IMR-90 (cell line): Measurements from ENCODE around the gene NXPH1. TPM values are rescaled to one million over a fixed set of nuclear protein-coding genes. Genes with fewer than 3 reads are reported as not detected.

ENCODE experiments used
- ATAC-seq: fragments of 200-7000 bp; cut with Tn5 transposase; 2 replicates; pipeline ENCODE4 v1.9.1; 2020; ENCODE audit warnings: low read depth, mild to moderate bottlenecking, moderate library complexity
- BruUV-seq: library from RNA; stranded (reverse); fragments of 400-500 nt; replicated peaks from 2 replicates; lab custom pipeline; 2021; lab: Mats Ljungman, UMichigan
- CTCF ChIA-PET: fragments of 300-600 bp; formaldehyde crosslinking; extraction: SDS; loops from one replicate; lab custom pipeline; 2021; ENCODE audit warnings: antibody characterized with exemption; lab: Yijun Ruan, JAX
- POLR2A ChIA-PET: fragments of 300-600 bp; sonication (Branson Sonifier 250); formaldehyde crosslinking; loops from one replicate; lab custom pipeline; 2022; ENCODE audit warnings: antibody characterized with exemption; ENCODE audit not compliant: unreplicated experiment; lab: Charles Lee
- DNase-seq: peaks from one replicate; pipeline ENCODE4 v3.0.0; 2013
- H2AFZ ChIP-seq: replicated peaks from 2 replicates; pipeline ENCODE3; 2013; ENCODE audit warnings: low read length, mild to moderate bottlenecking; ENCODE audit not compliant: poor library complexity
- H2AK5ac ChIP-seq: 2 replicates; pipeline ENCODE4 v1.6.1; 2013; ENCODE audit warnings: low read depth, low read length, inconsistent platforms
- H2AK9ac ChIP-seq: replicated peaks from 2 replicates; pipeline ENCODE3; 2013; ENCODE audit warnings: mild to moderate bottlenecking, low read depth, low read length, moderate library complexity; ENCODE audit not compliant: poor library complexity
- H2BK120ac ChIP-seq: 2 replicates; pipeline ENCODE4 v1.6.1; 2013; ENCODE audit warnings: low read depth, low read length, inconsistent platforms
- H2BK15ac ChIP-seq: 3 replicates; pipeline ENCODE4 v1.6.1; 2013; ENCODE audit warnings: low read depth, low read length, inconsistent platforms
- H2BK20ac ChIP-seq: 2 replicates; pipeline ENCODE4 v1.6.1; 2013; ENCODE audit warnings: low read depth, mild to moderate bottlenecking, inconsistent platforms, low read length, moderate library complexity
- H2BK5ac ChIP-seq: 2 replicates; pipeline ENCODE4 v1.6.1; 2013; ENCODE audit warnings: mild to moderate bottlenecking, low read depth, low read length, inconsistent platforms; ENCODE audit not compliant: poor library complexity, severe bottlenecking
- H3K14ac ChIP-seq: replicated peaks from 2 replicates; pipeline ENCODE4 v1.6.1; 2013; ENCODE audit warnings: low read depth, low read length, inconsistent platforms
- H3K18ac ChIP-seq: 2 replicates; pipeline ENCODE4 v1.6.1; 2013; ENCODE audit warnings: low read depth, low read length, control low read depth
- H3K23ac ChIP-seq: 2 replicates; pipeline ENCODE4 v1.6.1; 2013; ENCODE audit warnings: low read depth, low read length, inconsistent platforms
- H3K27ac ChIP-seq: 2 replicates; pipeline ENCODE4 v1.5.1; 2013; ENCODE audit warnings: mild to moderate bottlenecking, control low read depth, low read length; ENCODE audit not compliant: insufficient read depth
- H3K27me3 ChIP-seq: 2 replicates; pipeline ENCODE4 v1.6.1; 2013; ENCODE audit warnings: low read length; ENCODE audit not compliant: control insufficient read depth, insufficient read depth
- H3K36me3 ChIP-seq: 2 replicates; pipeline ENCODE4 v1.6.1; 2013; ENCODE audit warnings: low read length, mixed read lengths; ENCODE audit not compliant: control insufficient read depth, insufficient read depth
- H3K4ac ChIP-seq: 2 replicates; pipeline ENCODE4 v1.6.1; 2013; ENCODE audit warnings: low read depth, low read length, inconsistent platforms
- H3K4me1 ChIP-seq: 2 replicates; pipeline ENCODE4 v1.6.1; 2013; ENCODE audit warnings: low read length, mixed read lengths; ENCODE audit not compliant: control insufficient read depth, insufficient read depth
- H3K4me2 ChIP-seq: 2 replicates; pipeline ENCODE4 v1.6.1; 2013; ENCODE audit warnings: low read depth, mild to moderate bottlenecking, control low read depth, low read length, moderate library complexity
- H3K4me3 ChIP-seq: 2 replicates; pipeline ENCODE4 v1.5.1; 2013; ENCODE audit warnings: low read depth, mild to moderate bottlenecking, control low read depth, low read length, moderate library complexity; ENCODE audit not compliant: insufficient read depth
- H3K56ac ChIP-seq: 2 replicates; pipeline ENCODE4 v1.6.1; 2013; ENCODE audit warnings: low read length, inconsistent platforms; ENCODE audit not compliant: insufficient read depth; ENCODE audit errors: extremely low read depth
- H3K79me1 ChIP-seq, 2 experiments: 2 replicates each; pipeline ENCODE4 v1.6.1; 2013; ENCODE audit warnings: low read length in 2 of 2, inconsistent platforms in 1 of 2, low read depth in 1 of 2
- H3K9ac ChIP-seq: 2 replicates; pipeline ENCODE4 v1.6.1; 2013; ENCODE audit warnings: low read depth, low read length, control low read depth
- H3K9me1 ChIP-seq: 2 replicates; pipeline ENCODE4 v1.6.1; 2013; ENCODE audit warnings: low read length, inconsistent platforms; ENCODE audit not compliant: insufficient read depth
- H3K9me3 ChIP-seq: 2 replicates; pipeline ENCODE4 v1.6.1; 2013; ENCODE audit warnings: low read length; ENCODE audit not compliant: control insufficient read depth, insufficient read depth
- H4K20me1 ChIP-seq: 2 replicates; pipeline ENCODE4 v1.6.1; 2013; ENCODE audit warnings: low read length, inconsistent platforms; ENCODE audit not compliant: insufficient read depth
- H4K5ac ChIP-seq: 2 replicates; pipeline ENCODE4 v1.6.1; 2013; ENCODE audit warnings: mild to moderate bottlenecking, low read depth, low read length, control low read depth
- H4K8ac ChIP-seq, 2 experiments: 2 replicates each; pipeline ENCODE4 v1.6.1; 2013; ENCODE audit warnings: low read depth in 2 of 2, low read length in 2 of 2, control low read depth in 1 of 2, inconsistent platforms in 1 of 2
- H4K91ac ChIP-seq: 2 replicates; pipeline ENCODE4 v1.6.1; 2013; ENCODE audit warnings: low read depth, low read length, inconsistent platforms; ENCODE audit not compliant: insufficient read depth
- BHLHE40 ChIP-seq: fragments of 150-350 bp; IDR thresholded peaks from 2 replicates; pipeline ENCODE4 v1.6.1; 2016; ENCODE audit warnings: mild to moderate bottlenecking, low read depth, low read length
- CEBPB ChIP-seq: IDR thresholded peaks from 2 replicates; pipeline ENCODE4 v1.6.1; 2012; ENCODE audit warnings: low read depth, low read length, improper control_type of control experiment
- CHD1 ChIP-seq: IDR thresholded peaks from 2 replicates; pipeline ENCODE4 v1.6.1; 2012; ENCODE audit warnings: low read depth, low read length, improper control_type of control experiment
- FOS ChIP-seq: fragments of 150-350 bp; IDR thresholded peaks from 2 replicates; pipeline ENCODE4 v1.6.1; 2016; ENCODE audit warnings: low read depth, low read length
- MAFK ChIP-seq: IDR thresholded peaks from 2 replicates; pipeline ENCODE4 v1.6.1; 2012; ENCODE audit warnings: low read depth, low read length, improper control_type of control experiment
- MAZ ChIP-seq: IDR thresholded peaks from 2 replicates; pipeline ENCODE4 v1.6.1; 2012; ENCODE audit warnings: low read depth, mild to moderate bottlenecking, low read length, improper control_type of control experiment, moderate library complexity, borderline replicate concordance
- MXI1 ChIP-seq: IDR thresholded peaks from 2 replicates; pipeline ENCODE4 v1.6.1; 2012; ENCODE audit warnings: low read depth, mild to moderate bottlenecking, low read length, moderate library complexity, borderline replicate concordance
- NFE2L2 ChIP-seq: fragments of 150-350 bp; IDR thresholded peaks from 2 replicates; pipeline ENCODE4 v1.6.1; 2016; ENCODE audit warnings: low read depth, mild to moderate bottlenecking, low read length
- POLR2A ChIP-seq: IDR thresholded peaks from 2 replicates; pipeline ENCODE4 v1.6.1; 2012; ENCODE audit warnings: mild to moderate bottlenecking, low read depth, low read length
- RAD21 ChIP-seq: IDR thresholded peaks from 2 replicates; pipeline ENCODE4 v1.6.1; 2012; ENCODE audit warnings: low read length, improper control_type of control experiment
- RCOR1 ChIP-seq: IDR thresholded peaks from 2 replicates; pipeline ENCODE4 v1.6.1; 2012; ENCODE audit warnings: mild to moderate bottlenecking, low read length, improper control_type of control experiment; ENCODE audit not compliant: insufficient replicate concordance
- RFX5 ChIP-seq: IDR thresholded peaks from 2 replicates; pipeline ENCODE4 v1.8.0; 2012; ENCODE audit warnings: low read depth, mild to moderate bottlenecking, low read length, moderate library complexity
- SMC3 ChIP-seq: fragments of 150-350 bp; IDR thresholded peaks from 2 replicates; pipeline ENCODE4 v1.6.1; 2016; ENCODE audit warnings: low read depth, mild to moderate bottlenecking, antibody characterized with exemption, low read length, moderate library complexity
- WGBS, 2 experiments: methylation state at CpG; one replicate each; pipeline versions ENCODE4 v1.1.5 to v1.1.7; 2013; ENCODE audit warnings: missing lambda C conversion rate in 2 of 2; ENCODE audit not compliant: insufficient read length in 1 of 2; ENCODE audit errors: extremely low coverage in 2 of 2; 5-methylcytosine and 5-hydroxymethylcytosine counted together
- dilution Hi-C: fragments of 300-500 bp; cut with HindIII; formaldehyde crosslinking; loops from one replicate; pipeline ENCODE4 v1.14.3; 2018; ENCODE audit warnings: low sequenced_read_pairs; ENCODE audit not compliant: unreplicated experiment
- in situ Hi-C: fragments of 300-500 bp; cut with MboI; formaldehyde crosslinking; loops from 3 replicates; pipeline ENCODE4 v1.14.3; 2019; ENCODE audit warnings: low sequenced_read_pairs, inconsistent platforms, mixed read lengths
- intact Hi-C: fragments of 100-400 bp; cut with micrococcal nuclease; formaldehyde crosslinking; loops from 2 replicates; pipeline ENCODE4 v1.10.0; 2022
- polyA plus RNA-seq, 3 experiments: library from polyadenylated mRNA; depleted of rRNA; stranded (reverse); fragments of >200 nt; gene quantifications; 2 replicates each; pipeline ENCODE4 v1.2.3, GENCODE V29; 2012; ENCODE audit warnings: low replicate concordance in 1 of 3
- total RNA-seq: library from RNA; depleted of rRNA; stranded (reverse); fragments of >200 nt; gene quantifications from 2 replicates; pipeline ENCODE4 v1.2.3, GENCODE V29; 2012
- TF ChIP-seq, protein P1 (sequence below): fragments of 150-350 bp; IDR thresholded peaks from 2 replicates; pipeline ENCODE4 v1.6.1; 2016; ENCODE audit warnings: low read depth, mild to moderate bottlenecking, low read length, moderate library complexity, borderline replicate concordance
- TF ChIP-seq, protein P2 (sequence below): conservative IDR thresholded peaks from 2 replicates; pipeline ENCODE4 v1.5.1; 2012; ENCODE audit warnings: mild to moderate bottlenecking, low read depth, low read length, improper control_type of control experiment
- TF ChIP-seq, protein P3 (sequence below): fragments of 150-350 bp; IDR thresholded peaks from 2 replicates; pipeline ENCODE4 v1.6.1; 2017; ENCODE audit warnings: mild to moderate bottlenecking, antibody characterized with exemption, low read length, low read depth

The NXPH1 gene
- total and polyA plus RNA-seq, 2 of the 4 experiments (the other 2 are of a cell fraction), result not detected

DNA sequence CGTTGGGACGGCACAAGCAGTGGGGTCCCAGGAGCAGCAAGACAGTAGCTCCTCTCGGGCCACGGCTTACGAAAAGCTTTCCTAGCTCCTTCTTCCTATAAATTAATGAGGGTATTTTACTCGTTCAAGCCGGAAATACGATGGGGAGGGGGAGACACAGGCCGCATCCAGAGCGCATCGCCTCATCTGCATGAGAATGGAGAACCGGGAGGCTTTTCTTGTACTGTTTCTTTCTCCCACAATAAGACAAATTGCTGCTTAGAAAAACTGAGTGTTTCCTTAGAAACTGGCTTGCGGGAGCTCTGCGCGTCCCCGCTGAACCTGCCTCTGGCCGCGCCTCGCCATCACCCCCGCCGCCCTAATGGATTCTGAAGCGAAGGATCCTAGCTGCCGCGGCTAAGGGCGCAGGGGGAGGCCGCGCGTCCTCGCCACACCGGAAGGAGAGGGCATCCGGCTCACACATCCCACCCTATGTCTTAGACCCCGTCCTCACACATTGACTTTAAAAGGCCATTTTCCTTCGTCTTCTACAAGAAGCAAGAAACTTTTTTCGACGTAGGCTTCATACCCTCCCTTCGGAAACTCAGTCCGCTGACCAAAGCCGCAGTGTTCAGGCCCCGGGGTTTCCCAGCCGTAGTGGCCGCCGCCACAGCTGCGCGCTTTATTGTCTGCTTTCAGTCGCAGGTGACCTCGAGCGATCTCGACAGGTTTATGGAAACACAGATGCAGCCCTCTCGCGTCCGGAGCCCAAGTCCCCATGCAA lies 8.8 kb downstream of the NXPH1 start:
- Histone ChIP-seq H4K20me1 (no peaks in the 10 kb centered on the region; the same call in 1 of the 2 replicates), H2BK15ac (no peak overlapping the region), H3K23ac (no peak overlapping the region), H3K4me2 (no peak overlapping the region), H4K8ac (no peak overlapping the region), H3K4me3 (no peak overlapping the region), H3K18ac (no peak overlapping the region), H3K79me1 (no peaks in the 10 kb centered on the region), H2AFZ (no peak overlapping the region), H3K14ac (no peak overlapping the region), H2AK9ac (no peak overlapping the region), H3K9me3 (peaks cover 17% of the 10 kb centered on the region), H2BK5ac (no peak overlapping the region), H4K91ac (no peak overlapping the region), H3K4ac (no peak overlapping the region), H3K27ac (no peak overlapping the region), H3K56ac (no peak overlapping the region), H2BK20ac (no peak overlapping the region), H2AK5ac (no peak overlapping the region), H3K4me1 (no peaks in the 10 kb centered on the region), H3K9ac (no peak overlapping the region), H3K27me3 (no peaks in the 10 kb centered on the region), H3K36me3 (no peaks in the 10 kb centered on the region), H4K5ac (no peak overlapping the region), H2BK120ac (no peak overlapping the region), H3K9me1 (no peaks in the 10 kb centered on the region)
- CTCF ChIA-PET, result no interaction called here
- no TSS peak for BruUV-seq
- TF ChIP-seq CEBPB, result no peak
- TF ChIP-seq, protein P1, sequence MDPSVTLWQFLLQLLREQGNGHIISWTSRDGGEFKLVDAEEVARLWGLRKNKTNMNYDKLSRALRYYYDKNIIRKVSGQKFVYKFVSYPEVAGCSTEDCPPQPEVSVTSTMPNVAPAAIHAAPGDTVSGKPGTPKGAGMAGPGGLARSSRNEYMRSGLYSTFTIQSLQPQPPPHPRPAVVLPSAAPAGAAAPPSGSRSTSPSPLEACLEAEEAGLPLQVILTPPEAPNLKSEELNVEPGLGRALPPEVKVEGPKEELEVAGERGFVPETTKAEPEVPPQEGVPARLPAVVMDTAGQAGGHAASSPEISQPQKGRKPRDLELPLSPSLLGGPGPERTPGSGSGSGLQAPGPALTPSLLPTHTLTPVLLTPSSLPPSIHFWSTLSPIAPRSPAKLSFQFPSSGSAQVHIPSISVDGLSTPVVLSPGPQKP, result no peak
- no peak for TF ChIP-seq FOS
- no peak for TF ChIP-seq RFX5
- TF ChIP-seq MAFK, result no peak
- TF ChIP-seq, protein P2, sequence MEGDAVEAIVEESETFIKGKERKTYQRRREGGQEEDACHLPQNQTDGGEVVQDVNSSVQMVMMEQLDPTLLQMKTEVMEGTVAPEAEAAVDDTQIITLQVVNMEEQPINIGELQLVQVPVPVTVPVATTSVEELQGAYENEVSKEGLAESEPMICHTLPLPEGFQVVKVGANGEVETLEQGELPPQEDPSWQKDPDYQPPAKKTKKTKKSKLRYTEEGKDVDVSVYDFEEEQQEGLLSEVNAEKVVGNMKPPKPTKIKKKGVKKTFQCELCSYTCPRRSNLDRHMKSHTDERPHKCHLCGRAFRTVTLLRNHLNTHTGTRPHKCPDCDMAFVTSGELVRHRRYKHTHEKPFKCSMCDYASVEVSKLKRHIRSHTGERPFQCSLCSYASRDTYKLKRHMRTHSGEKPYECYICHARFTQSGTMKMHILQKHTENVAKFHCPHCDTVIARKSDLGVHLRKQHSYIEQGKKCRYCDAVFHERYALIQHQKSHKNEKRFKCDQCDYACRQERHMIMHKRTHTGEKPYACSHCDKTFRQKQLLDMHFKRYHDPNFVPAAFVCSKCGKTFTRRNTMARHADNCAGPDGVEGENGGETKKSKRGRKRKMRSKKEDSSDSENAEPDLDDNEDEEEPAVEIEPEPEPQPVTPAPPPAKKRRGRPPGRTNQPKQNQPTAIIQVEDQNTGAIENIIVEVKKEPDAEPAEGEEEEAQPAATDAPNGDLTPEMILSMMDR, result no peak
- TF ChIP-seq MXI1, result no peak
- TF ChIP-seq RCOR1, result no peak
- TF ChIP-seq BHLHE40, result no peak
- TF ChIP-seq SMC3, result no peak
- no peak for TF ChIP-seq MAZ
- TF ChIP-seq CHD1, result no peak
- TF ChIP-seq, protein P3, sequence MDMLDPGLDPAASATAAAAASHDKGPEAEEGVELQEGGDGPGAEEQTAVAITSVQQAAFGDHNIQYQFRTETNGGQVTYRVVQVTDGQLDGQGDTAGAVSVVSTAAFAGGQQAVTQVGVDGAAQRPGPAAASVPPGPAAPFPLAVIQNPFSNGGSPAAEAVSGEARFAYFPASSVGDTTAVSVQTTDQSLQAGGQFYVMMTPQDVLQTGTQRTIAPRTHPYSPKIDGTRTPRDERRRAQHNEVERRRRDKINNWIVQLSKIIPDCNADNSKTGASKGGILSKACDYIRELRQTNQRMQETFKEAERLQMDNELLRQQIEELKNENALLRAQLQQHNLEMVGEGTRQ, result no peak
- TF ChIP-seq NFE2L2, result no peak
- no peak for TF ChIP-seq RAD21
- no peak for TF ChIP-seq POLR2A
- POLR2A ChIA-PET, result no interaction called here
- intact Hi-C loops, result no loop called here
- 6% methylated on average over 26 of the region's 51 CpGs; no CpG with 5 or more reads in 1 of the 2 experiments for WGBS, 2 experiments
- dilution Hi-C loops, result no loop called here
- in situ Hi-C loops, result no loop called here
- no peak for DNase-seq
- ATAC-seq, result no peak
